Measurements from ENCODE around the gene MRPL51.

DNA sequence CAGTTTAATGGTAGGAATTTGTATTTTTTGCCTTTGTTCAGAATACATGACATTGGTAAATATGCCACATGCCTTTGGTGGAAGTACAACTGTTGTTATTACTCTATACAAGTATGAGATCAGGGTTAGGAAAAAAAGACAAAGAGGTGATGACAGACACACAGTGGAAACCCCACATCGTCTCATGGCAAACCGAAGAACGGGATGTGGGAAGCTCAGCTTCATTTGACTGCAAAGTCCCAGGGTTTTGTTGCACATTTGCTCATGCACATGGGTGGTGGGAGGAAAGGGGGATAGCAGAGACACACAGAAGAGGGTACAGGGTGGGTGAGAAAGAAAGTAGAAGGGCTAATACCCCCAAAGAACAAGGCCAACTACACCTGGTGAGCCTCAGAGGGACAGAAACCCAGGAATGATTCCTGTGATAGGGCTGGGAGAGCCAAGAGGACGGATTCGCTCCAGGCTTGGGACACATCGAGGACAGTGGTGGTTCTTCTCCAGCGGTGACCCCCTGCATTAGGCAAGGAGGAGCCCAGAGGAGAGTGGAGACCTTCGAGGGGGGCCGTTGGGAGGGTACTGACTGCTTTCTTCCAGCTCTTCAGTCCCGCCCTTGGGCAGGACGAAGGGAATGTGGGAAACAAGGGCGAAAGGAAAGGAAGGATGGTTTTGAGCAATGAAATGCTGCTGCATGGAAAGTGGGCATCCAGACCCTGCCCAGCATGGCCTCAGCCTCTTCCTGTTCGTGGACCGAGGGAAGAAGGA is 30.6 kb downstream of the MRPL51 start:
- TF ChIP-seq, protein P1, sequence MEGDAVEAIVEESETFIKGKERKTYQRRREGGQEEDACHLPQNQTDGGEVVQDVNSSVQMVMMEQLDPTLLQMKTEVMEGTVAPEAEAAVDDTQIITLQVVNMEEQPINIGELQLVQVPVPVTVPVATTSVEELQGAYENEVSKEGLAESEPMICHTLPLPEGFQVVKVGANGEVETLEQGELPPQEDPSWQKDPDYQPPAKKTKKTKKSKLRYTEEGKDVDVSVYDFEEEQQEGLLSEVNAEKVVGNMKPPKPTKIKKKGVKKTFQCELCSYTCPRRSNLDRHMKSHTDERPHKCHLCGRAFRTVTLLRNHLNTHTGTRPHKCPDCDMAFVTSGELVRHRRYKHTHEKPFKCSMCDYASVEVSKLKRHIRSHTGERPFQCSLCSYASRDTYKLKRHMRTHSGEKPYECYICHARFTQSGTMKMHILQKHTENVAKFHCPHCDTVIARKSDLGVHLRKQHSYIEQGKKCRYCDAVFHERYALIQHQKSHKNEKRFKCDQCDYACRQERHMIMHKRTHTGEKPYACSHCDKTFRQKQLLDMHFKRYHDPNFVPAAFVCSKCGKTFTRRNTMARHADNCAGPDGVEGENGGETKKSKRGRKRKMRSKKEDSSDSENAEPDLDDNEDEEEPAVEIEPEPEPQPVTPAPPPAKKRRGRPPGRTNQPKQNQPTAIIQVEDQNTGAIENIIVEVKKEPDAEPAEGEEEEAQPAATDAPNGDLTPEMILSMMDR (IDR thresholded peaks at IDR 0.05; ENCODE audit: borderline replicate concordance, extremely low read depth, low read length, poor library complexity, severe bottlenecking) = no peak
- no peak for TF ChIP-seq EZH2 (IDR thresholded peaks at IDR 0.05; ENCODE audit: borderline replicate concordance, low read depth, low read length, severe bottlenecking)

All from DND-41 (cell line).